HepG2 (cell line): Measurements from ENCODE around the gene MTA3. TPM values are rescaled to one million over a fixed set of nuclear protein-coding genes. Genes with fewer than 3 reads are reported as not detected.

Experiments
- ATAC-seq: fragments of 200-7000 bp; cut with Tn5 transposase; 3 replicates; pipeline ENCODE4 v1.9.1; 2020; ENCODE audit warnings: mild to moderate bottlenecking, moderate library complexity
- BruUV-seq: library from RNA; stranded (reverse); fragments of 400-500 nt; replicated peaks from 2 replicates; lab custom pipeline; 2021; lab: Mats Ljungman, UMichigan
- CTCF ChIA-PET: fragments of 300-600 bp; formaldehyde crosslinking; extraction: SDS; loops from one replicate; lab custom pipeline; 2021; ENCODE audit warnings: low total read pairs, inconsistent platforms, low intra/inter-chr PET ratio; lab: Yijun Ruan, JAX
- POLR2A ChIA-PET: fragments of 350-600 bp; sonication (Branson Sonifier 250); formaldehyde crosslinking; loops from one replicate; lab custom pipeline; 2020; ENCODE audit warnings: antibody characterized with exemption, inconsistent platforms; lab: Yijun Ruan, JAX
- DNase-seq: peaks from one replicate; pipeline ENCODE4 v3.0.0-alpha.2; 2015; ENCODE audit warnings: low spot score
- FAIRE-seq: peaks from 3 replicates; lab custom pipeline; 2011; peaks lifted over from hg19 to GRCh38; lab: Jason Lieb, UNC
- H2AFZ ChIP-seq: one replicate; pipeline ENCODE4 v1.6.1; 2011; ENCODE audit warnings: low read length, inconsistent platforms
- H3K27ac ChIP-seq: fragments of 300-600 bp; 3 replicates; pipeline ENCODE4 v1.8.0; 2011; ENCODE audit warnings: mixed run types, mild to moderate bottlenecking, mixed read lengths, low read length, inconsistent platforms; ENCODE audit not compliant: insufficient read depth; ENCODE audit errors: extremely low read length
- H3K27me3 ChIP-seq, 2 experiments: fragments of 200-600 bp in 1 of 2; 2 replicates in 1 of 2; 3 replicates in 1 of 2; pipeline versions ENCODE4 v1.6.0 to v1.8.0; 2011; ENCODE audit warnings: low read length in 2 of 2, mild to moderate bottlenecking in 2 of 2, moderate library complexity in 2 of 2, inconsistent platforms in 1 of 2; ENCODE audit not compliant: insufficient read depth in 2 of 2, control insufficient read depth in 1 of 2
- H3K36me3 ChIP-seq, 2 experiments: fragments of 200-600 bp in 1 of 2; replicated peaks in 1 of 2; 2 replicates in 1 of 2; 3 replicates in 1 of 2; pipeline versions ENCODE4 v1.5.1 to v1.8.0; 2011; ENCODE audit warnings: low read length in 2 of 2, inconsistent platforms in 1 of 2; ENCODE audit not compliant: insufficient read depth in 2 of 2, control insufficient read depth in 1 of 2
- H3K4me1 ChIP-seq: 2 replicates; pipeline ENCODE4 v1.5.1; 2012; ENCODE audit warnings: low read length, inconsistent platforms; ENCODE audit not compliant: insufficient read depth
- H3K4me2 ChIP-seq: 2 replicates; pipeline ENCODE4 v1.6.0; 2011; ENCODE audit warnings: low read depth, low read length, inconsistent platforms
- H3K4me3 ChIP-seq, 3 experiments: fragments of 200-600 bp in 1 of 3; sonication (generic), shearing (Covaris generic) in 1 of 3; replicated peaks in 1 of 3; 2 replicates each; pipeline ENCODE4 v1.5.1; 2011 to 2016; ENCODE audit warnings: low read length in 3 of 3, inconsistent platforms in 2 of 3, low read depth in 2 of 3, mild to moderate bottlenecking in 2 of 3, control low read depth in 1 of 3, mixed read lengths in 1 of 3; ENCODE audit not compliant: insufficient read depth in 1 of 3
- H3K79me2 ChIP-seq: one replicate; pipeline ENCODE4 v1.6.1; 2011; ENCODE audit warnings: low read length, inconsistent platforms; ENCODE audit not compliant: insufficient read depth
- H3K9ac ChIP-seq: 2 replicates; pipeline ENCODE4 v1.6.0; 2011; ENCODE audit warnings: mild to moderate bottlenecking, low read depth, low read length, inconsistent platforms; ENCODE audit not compliant: insufficient read depth
- H3K9me3 ChIP-seq: 2 replicates; pipeline ENCODE4 v1.5.1; 2012; ENCODE audit warnings: mild to moderate bottlenecking, low read length
- H4K20me1 ChIP-seq: 2 replicates; pipeline ENCODE4 v1.6.0; 2011; ENCODE audit warnings: inconsistent platforms, mild to moderate bottlenecking, low read length, moderate library complexity; ENCODE audit not compliant: insufficient read depth
- CREB1 ChIP-seq, 2 experiments: fragments of 450-650 bp in 1 of 2; IDR thresholded peaks; 2 replicates each; pipeline ENCODE4 v1.6.1; 2016 to 2017; ENCODE audit warnings: control low read depth in 1 of 2, mild to moderate bottlenecking in 1 of 2, missing compliant biosample characterization in 1 of 2, missing genetic modification characterization in 1 of 2
- HNF4A ChIP-seq: sonication (generic); formaldehyde crosslinking; IDR thresholded peaks from 2 replicates; pipeline ENCODE4 v1.4.0; 2020; ENCODE audit warnings: missing genetic modification reagents
- JUN ChIP-seq: sonication (generic); formaldehyde crosslinking; IDR thresholded peaks from 2 replicates; pipeline ENCODE4 v1.4.0; 2020; ENCODE audit warnings: mild to moderate bottlenecking, missing genetic modification reagents
- NONO ChIP-seq, 2 experiments: fragments of 450-650 bp in 1 of 2; sonication (generic) in 1 of 2; formaldehyde crosslinking in 1 of 2; IDR thresholded peaks in 1 of 2; conservative IDR thresholded peaks in 1 of 2; 2 replicates each; pipeline versions ENCODE4 v1.6.1 to v1.8.0; 2017 to 2022; ENCODE audit warnings: mild to moderate bottlenecking in 1 of 2, missing genetic modification reagents in 1 of 2, moderate library complexity in 1 of 2
- PATZ1 ChIP-seq: sonication (generic); formaldehyde crosslinking; IDR thresholded peaks from 2 replicates; pipeline ENCODE4 v1.4.0; 2020; ENCODE audit warnings: missing genetic modification reagents
- PCBP2 ChIP-seq: fragments of 200-400 bp; formaldehyde crosslinking; optimal IDR thresholded peaks from 2 replicates; pipeline ENCODE3; 2018; ENCODE audit warnings: low read length, low read depth; ENCODE audit not compliant: poor library complexity, severe bottlenecking
- POLR2AphosphoS5 ChIP-seq: IDR thresholded peaks from 2 replicates; pipeline ENCODE4 v1.6.1; 2012; ENCODE audit warnings: low read depth, low read length
- TFAP4 ChIP-seq: sonication (generic); IDR thresholded peaks from 2 replicates; pipeline ENCODE4 v1.6.1; 2016; ENCODE audit warnings: low read depth, borderline replicate concordance
- ZBTB7A ChIP-seq: sonication (generic); formaldehyde crosslinking; IDR thresholded peaks from 2 replicates; pipeline ENCODE4 v1.8.0; 2022; ENCODE audit warnings: mild to moderate bottlenecking, missing genetic modification reagents
- ZEB1 ChIP-seq: IDR thresholded peaks from 2 replicates; pipeline ENCODE4 v1.6.1; 2012; ENCODE audit warnings: mild to moderate bottlenecking, low read depth, inconsistent platforms; ENCODE audit not compliant: insufficient replicate concordance
- ZMYM2 ChIP-seq: sonication (generic); formaldehyde crosslinking; IDR thresholded peaks from 2 replicates; pipeline ENCODE4 v1.8.0; 2022; ENCODE audit warnings: mild to moderate bottlenecking, missing genetic modification reagents
- ZNF138 ChIP-seq: sonication (generic); formaldehyde crosslinking; IDR thresholded peaks from 2 replicates; pipeline ENCODE4 v1.5.0; 2020; ENCODE audit warnings: mild to moderate bottlenecking, low read depth, missing genetic modification reagents
- ZNF652 ChIP-seq: IDR thresholded peaks from 2 replicates; pipeline ENCODE4 v1.6.1; 2016; ENCODE audit warnings: low read depth, borderline replicate concordance
- ZNF879 ChIP-seq: sonication (generic); formaldehyde crosslinking; IDR thresholded peaks from 2 replicates; pipeline ENCODE4 v1.8.1; 2023; ENCODE audit warnings: missing genetic modification reagents
- WGBS: methylation state at CpG from one replicate; pipeline ENCODE4 v1.1.6; 2017; ENCODE audit warnings: low lambda C conversion rate; 5-methylcytosine and 5-hydroxymethylcytosine counted together
- in situ Hi-C: cut with HindIII; loops from 2 replicates; pipeline ENCODE4 v1.10.0; 2017; ENCODE audit warnings: low pct_unique_long_range_greater_than_20kb; ENCODE audit not compliant: extremely low pct_ligation_motif_present
- intact Hi-C: fragments of 100-400 bp; cut with micrococcal nuclease; formaldehyde crosslinking; loops from one replicate; pipeline ENCODE4 v1.10.0; 2022; ENCODE audit not compliant: unreplicated experiment
- polyA plus RNA-seq, 8 experiments: library from polyadenylated mRNA; depleted of rRNA in 3 of 8; stranded (reverse) in 7 of 8; unstranded in 1 of 8; fragments of >200 nt; fragmentation: Illumina TruSeq in 4 of 8; extraction: Trizol in 4 of 8; gene quantifications; 2 replicates each; pipeline versions ENCODE4 v1.2.1 to v1.2.3, GENCODE V29; 2011 to 2016; ENCODE audit warnings: low read depth in 4 of 8, missing spikeins in 1 of 8, mixed read lengths in 1 of 8; ENCODE audit not compliant: insufficient read depth in 1 of 8
- total RNA-seq, 5 experiments: library from RNA; depleted of rRNA; stranded (reverse); fragments of >200 nt; fragmentation: Illumina TruSeq; extraction: Trizol; gene quantifications; 2 replicates each; pipeline ENCODE4 v1.2.3, GENCODE V29; 2016; ENCODE audit warnings: low read depth in 1 of 5

Gene MTA3
- total and polyA plus RNA-seq, 2 of the 13 experiments (the other 11 are each of a cell fraction or from before 2014, with no cell fraction given), result 48.8 to 77.8 TPM

- BruUV-seq, result no TSS peak
- peak; percentile 40 for FAIRE-seq
Measured at GRCh38 chr2:42566837-42567321, 1.6 kb upstream of the MTA3 start.

GRCh38 chr2:42567364-42567763 is 1.1 kb upstream of the MTA3 start:
- no peaks in the 10 kb centered on the region for H3K36me3 ChIP-seq
- H2AFZ ChIP-seq, result peak overlapping the region; percentile 55
- WGBS, result 7% methylated on average over 7 of the region's 7 CpGs
- BruUV-seq, result no TSS peak
- H3K9ac ChIP-seq, result peak overlapping the region; percentile 75
- no peaks in the 10 kb centered on the region for H3K9me3 ChIP-seq
- no peaks in the 10 kb centered on the region for H4K20me1 ChIP-seq
- H3K4me1 ChIP-seq, result peaks cover 48% of the 10 kb centered on the region
- FAIRE-seq (peak; percentile 50), ATAC-seq (peak; percentile 32), DNase-seq (no peak)
- peak overlapping the region; percentile 96 for H3K4me2 ChIP-seq
- intact Hi-C loops (loop anchor here (2.0 kb wide), 2 partner anchors 63 to 73 kb away; no protein-coding TSS in a partner anchor), in situ Hi-C loops (no loop called here)
- H3K79me2 ChIP-seq, result peaks cover 18% of the 10 kb centered on the region
- no peaks in the 10 kb centered on the region; a peak in 1 of 5 replicates for H3K27me3 ChIP-seq
- ChIA-PET CTCF (no interaction called here), POLR2A (interaction anchor here (0.6 to 1.8 kb wide), 6 partner anchors 10 to 206 kb away, joined by 3 to 5 read pairs (median 4); no protein-coding TSS in a partner anchor)
- H3K4me3 ChIP-seq, result peak overlapping the region; percentile 60 to 95 (median 75)
- peak overlapping the region; percentile 79 for H3K27ac ChIP-seq
- TF ChIP-seq HNF4A (CRISPR knock-in tag), result 0 out of 2 replicates have a peak, but pooled peaks have one; percentile 8
- TF ChIP-seq JUN (CRISPR knock-in tag), result 0 out of 2 replicates have a peak, but pooled peaks have one; percentile 14
- TF ChIP-seq NONO (IDR thresholded peaks at IDR 0.05), result no peak
- peak; percentile 11; the same call in 1 of the 2 replicates for TF ChIP-seq NONO (CRISPR knock-in tag; conservative IDR thresholded peaks at IDR 0.05)
- 0 out of 2 replicates have a peak, but pooled peaks have one; percentile 46 for TF ChIP-seq ZMYM2
- TF ChIP-seq ZNF879 (CRISPR knock-in tag), result 0 out of 2 replicates have a peak, but pooled peaks have one; percentile 13
- TF ChIP-seq POLR2AphosphoS5, result peak; percentile 10; the same call in 1 of the 2 replicates
- TF ChIP-seq ZBTB7A (CRISPR knock-in tag), result peak; percentile 22; the same call in 1 of the 2 replicates
- peak; percentile 48; the same call in 1 of the 2 replicates for TF ChIP-seq TFAP4
- peak; percentile 1 for TF ChIP-seq ZEB1
- TF ChIP-seq ZNF138 (CRISPR knock-in tag), result no peak
- no peak for TF ChIP-seq CREB1 (IDR thresholded peaks at IDR 0.05)
- no peak for TF ChIP-seq CREB1 (CRISPR knock-in tag; IDR thresholded peaks at IDR 0.05)
- peak; percentile 22; the same call in 1 of the 2 replicates for TF ChIP-seq ZNF652 (CRISPR knock-in tag)
- TF ChIP-seq PATZ1, result peak; percentile 19; the same call in 1 of the 2 replicates

More at GRCh38 chr2:42566837-42567321, 1.6 kb upstream of the MTA3 start:
- peaks cover 18% of the 10 kb centered on the region for H3K79me2 ChIP-seq
- 26% methylated on average over 3 of the region's 3 CpGs for WGBS
- no peak for DNase-seq
- POLR2A ChIA-PET, result interaction anchor here (1.1 to 1.8 kb wide), 6 partner anchors 9 to 96 kb away, joined by 3 to 5 read pairs (median 4); no protein-coding TSS in a partner anchor
- peak overlapping the region in 2 of 3 experiments; percentile 60 to 75; a peak in 2 of 6 replicates for H3K4me3 ChIP-seq
- H3K27me3 ChIP-seq, result no peaks in the 10 kb centered on the region; a peak in 1 of 5 replicates
- CTCF ChIA-PET, result no interaction called here
- H3K27ac ChIP-seq, result no peak overlapping the region
- H3K4me1 ChIP-seq, result peaks cover 48% of the 10 kb centered on the region
- H3K9ac ChIP-seq, result peak overlapping the region; percentile 75
- no peaks in the 10 kb centered on the region for H3K9me3 ChIP-seq
- H2AFZ ChIP-seq, result peak overlapping the region; percentile 32
- TF ChIP-seq PCBP2, result no peak
- intact Hi-C loops, result loop anchor here (2.0 kb wide), 2 partner anchors 62 to 72 kb away; no protein-coding TSS in a partner anchor
- no peak for ATAC-seq
- in situ Hi-C loops, result no loop called here
- no peaks in the 10 kb centered on the region for H3K36me3 ChIP-seq
- H4K20me1 ChIP-seq, result no peaks in the 10 kb centered on the region
- peak overlapping the region; percentile 96 for H3K4me2 ChIP-seq
